ENCODE data around the gene OR52J3. TPM values are rescaled to one million over a fixed set of nuclear protein-coding genes. Genes with fewer than 3 reads are reported as not detected.

Gene OR52J3
- total and polyA plus RNA-seq, 12 donors: not detected

DNA sequence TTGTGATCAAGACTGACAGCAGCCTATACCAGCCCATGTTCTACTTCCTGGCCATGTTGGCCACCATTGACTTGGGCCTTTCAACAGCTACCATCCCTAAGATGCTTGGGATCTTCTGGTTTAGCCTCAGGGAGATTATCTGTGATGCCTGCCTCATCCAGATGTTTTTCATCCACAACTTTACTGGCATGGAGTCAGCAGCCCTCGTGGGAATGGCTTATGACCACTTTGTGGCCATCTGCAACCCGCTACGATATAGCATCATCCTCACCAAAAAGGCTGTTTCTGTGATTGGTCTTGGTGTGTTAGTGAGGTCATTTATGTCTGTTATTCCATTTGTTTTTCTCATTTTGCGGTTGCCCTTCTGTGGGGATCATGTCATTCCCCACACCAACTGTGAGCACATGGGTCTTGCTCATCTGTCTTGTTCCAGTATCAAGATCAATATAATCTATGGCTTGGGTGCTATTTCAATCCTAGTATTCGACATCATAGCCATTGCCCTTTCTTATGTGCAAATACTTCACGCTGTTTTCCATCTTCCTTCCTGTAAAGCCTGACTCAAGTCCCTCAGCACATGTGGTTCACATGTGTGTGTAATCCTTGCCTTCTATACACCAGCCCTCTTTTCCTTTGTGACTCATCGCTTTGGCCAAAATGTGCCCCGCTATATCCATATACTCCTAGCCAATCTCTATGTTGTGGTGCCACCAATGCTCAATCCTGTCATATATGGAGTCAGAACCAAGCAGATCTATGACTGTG, 46.7 kb downstream of the OR52J3 start:
- no peak for DNase-seq
- Histone ChIP-seq H3K4me3 (no peak overlapping the region), H3K9me3 (replicated peaks in 1 of 3) (no peaks in the 10 kb centered on the region), H3K4me1 (replicated peaks in 1 of 2) (no peaks in the 10 kb centered on the region), H3K27me3 (no peaks in the 10 kb centered on the region), H3K36me3 (replicated peaks in 1 of 2) (no peaks in the 10 kb centered on the region), H3K27ac (no peak overlapping the region)
- 77 to 91% (median 83%) methylated on average over 8 of the region's 8 CpGs for WGBS, 4 donors
- no peak for TF ChIP-seq CTCF (IDR thresholded peaks at IDR 0.05)
- no peak for TF ChIP-seq POLR2A (IDR thresholded peaks at IDR 0.05)
- intact Hi-C loops (cut with DNase I): no loop called here

GRCh38 chr11:5096011-5096410, 49.7 kb downstream of the OR52J3 start:
- intact Hi-C loops (cut with DNase I): no loop called here
- no peaks in the 10 kb centered on the region for H3K36me3 ChIP-seq (replicated peaks in 1 of 2)
- TF ChIP-seq CTCF (IDR thresholded peaks at IDR 0.05) (no peak), POLR2A (IDR thresholded peaks at IDR 0.05) (no peak)
- H3K4me1 ChIP-seq (replicated peaks in 1 of 2): no peaks in the 10 kb centered on the region
- H3K27me3 ChIP-seq: no peaks in the 10 kb centered on the region
- no peak overlapping the region for H3K27ac ChIP-seq
- H3K4me3 ChIP-seq: no peak overlapping the region
- no peak for DNase-seq
- no peaks in the 10 kb centered on the region for H3K9me3 ChIP-seq (replicated peaks in 1 of 3)
- WGBS, 4 donors: 58 to 70% (median 64%) methylated on average over 2 of the region's 2 CpGs

Other genes starting within 250 kb of the OR52J3 start
- not detected for gene OR52R1, start 242.1 kb upstream of the OR52J3 start, total RNA-seq
- gene OR52R1, start 242.1 kb upstream of the OR52J3 start, polyA plus RNA-seq: not detected
- not detected for gene OR51F2, start 225.2 kb upstream of the OR52J3 start, total RNA-seq
- gene OR51F2, start 225.2 kb upstream of the OR52J3 start, polyA plus RNA-seq: not detected
- gene OR51S1, start 197.3 kb upstream of the OR52J3 start, total RNA-seq: not detected
- not detected for gene OR51S1, start 197.3 kb upstream of the OR52J3 start, polyA plus RNA-seq
- not detected for gene OR51T1, start 164.6 kb upstream of the OR52J3 start, total RNA-seq
- not detected for gene OR51T1, start 164.6 kb upstream of the OR52J3 start, polyA plus RNA-seq
- not detected for gene OR51A7, start 142.7 kb upstream of the OR52J3 start, total RNA-seq
- gene OR51A7, start 142.7 kb upstream of the OR52J3 start, polyA plus RNA-seq: not detected
- gene OR51G2, start 127.2 kb upstream of the OR52J3 start, total RNA-seq: not detected
- gene OR51G2, start 127.2 kb upstream of the OR52J3 start, polyA plus RNA-seq: not detected
- not detected for gene OR51G1, start 122.2 kb upstream of the OR52J3 start, total RNA-seq
- not detected for gene OR51G1, start 122.2 kb upstream of the OR52J3 start, polyA plus RNA-seq
- gene OR51A4, start 98.9 kb upstream of the OR52J3 start, total RNA-seq: not detected
- gene OR51A4, start 98.9 kb upstream of the OR52J3 start, polyA plus RNA-seq: not detected
- not detected for gene OR51A2, start 90.8 kb upstream of the OR52J3 start, total RNA-seq
- gene OR51A2, start 90.8 kb upstream of the OR52J3 start, polyA plus RNA-seq: not detected
- not detected for gene OR51L1, start 51.7 kb upstream of the OR52J3 start, total RNA-seq
- gene OR51L1, start 51.7 kb upstream of the OR52J3 start, polyA plus RNA-seq: not detected
- not detected for gene OR52E2, start 13.1 kb downstream of the OR52J3 start, total RNA-seq
- gene OR52E2, start 13.1 kb downstream of the OR52J3 start, polyA plus RNA-seq: not detected
- not detected for gene OR52E1, start 23.0 kb downstream of the OR52J3 start, total RNA-seq
- not detected for gene OR52E1, start 23.0 kb downstream of the OR52J3 start, polyA plus RNA-seq
- not detected for gene OR52A5, start 91.8 kb downstream of the OR52J3 start, total RNA-seq
- not detected for gene OR52A5, start 91.8 kb downstream of the OR52J3 start, polyA plus RNA-seq
- gene OR52A1, start 108.2 kb downstream of the OR52J3 start, total RNA-seq: not detected
- not detected for gene OR52A1, start 108.2 kb downstream of the OR52J3 start, polyA plus RNA-seq
- not detected for gene OR51V1, start 154.2 kb downstream of the OR52J3 start, total RNA-seq
- not detected for gene OR51V1, start 154.2 kb downstream of the OR52J3 start, polyA plus RNA-seq
- 100 to 1,000 TPM in 2 of 9 donors, 10 to 100 TPM in 4, 1 to 10 TPM in 3; 1.1 to 794 (median 10.5) TPM for gene HBB, start 180.5 kb downstream of the OR52J3 start, total RNA-seq
- 10 to 100 TPM in 1 of 3 donors, 1 to 10 TPM in 2; 1.3 to 23.8 (median 8.0) TPM for gene HBB, start 180.5 kb downstream of the OR52J3 start, polyA plus RNA-seq
- gene HBD, start 188.0 kb downstream of the OR52J3 start, total RNA-seq: 1 to 10 TPM in 1 of 9 donors, under 1 TPM in 2, not detected in 6; 0.53 to 2.1 (median 0.83) TPM
- gene HBD, start 188.0 kb downstream of the OR52J3 start, polyA plus RNA-seq: not detected
- 10 to 100 TPM in 1 of 9 donors, 1 to 10 TPM in 2, not detected in 6; 3.6 to 22.7 (median 3.8) TPM for gene HBG1, start 203.3 kb downstream of the OR52J3 start, total RNA-seq
- gene HBG1, start 203.3 kb downstream of the OR52J3 start, polyA plus RNA-seq: not detected
- 1,000 to 10,000 TPM in 1 of 9 donors, 10 to 100 TPM in 2, under 1 TPM in 1, not detected in 5; 0.78 to 9,973 (median 12.5) TPM for gene HBG2, start 208.3 kb downstream of the OR52J3 start, total RNA-seq
- under 1 TPM in 1 of 3 donors, not detected in 2; 0.51 TPM for gene HBG2, start 208.3 kb downstream of the OR52J3 start, polyA plus RNA-seq
- gene HBE1, start 223.4 kb downstream of the OR52J3 start, total RNA-seq: 10 to 100 TPM in 1 of 9 donors, 1 to 10 TPM in 2, not detected in 6; 3.6 to 42.8 (median 3.7) TPM
- under 1 TPM in 2 of 3 donors, not detected in 1; 0.16 to 0.24 TPM for gene HBE1, start 223.4 kb downstream of the OR52J3 start, polyA plus RNA-seq

Measured in adrenal gland (tissue), 12 donors.